ENCODE data around the gene C1QTNF8. TPM values are rescaled to one million over a fixed set of nuclear protein-coding genes. Genes with fewer than 3 reads are reported as not detected.

C1QTNF8 gene
- total RNA-seq: not detected

GRCh38 chr16:1096169-1097082 is at the start of gene C1QTNF8:
TSS of gene C1QTNF8 (minus strand) at chr16:1096244. CDS start at chr16:1094922, 1,322 bp downstream.
- H3K27me3 Mint-ChIP-seq (ENCODE audit: low read depth): no peaks in the 10 kb centered on the region
- peaks cover 2 to 7% of the 10 kb centered on the region in 2 donors for H3K9me3 Mint-ChIP-seq
- DNase-seq (no peak), ATAC-seq (replicated peaks in 1 of 2) (no peak)
- peaks cover 2 to 8% of the 10 kb centered on the region in 2 donors for H3K36me3 Mint-ChIP-seq (ENCODE audit: insufficient read depth in 2 of 2)
- no peaks in the 10 kb centered on the region for H3K4me1 Mint-ChIP-seq (ENCODE audit: low read depth)
- no peak within 1 kb of the TSS for H3K4me3 Mint-ChIP-seq
- H3K27ac Mint-ChIP-seq: no peak within 1 kb of the TSS

- H3K4me3 Mint-ChIP-seq: no peak overlapping the region
- H3K36me3 Mint-ChIP-seq (ENCODE audit: insufficient read depth in 2 of 2): peaks cover 0 to 1% of the 10 kb centered on the region in 2 donors
- no peak overlapping the region for H3K27ac Mint-ChIP-seq
- no peaks in the 10 kb centered on the region for H3K27me3 Mint-ChIP-seq (ENCODE audit: low read depth)
- H3K9me3 Mint-ChIP-seq: peaks cover 0 to 3% of the 10 kb centered on the region in 2 donors
- ATAC-seq (replicated peaks in 1 of 2): no peak
- peaks cover 1% of the 10 kb centered on the region for H3K4me1 Mint-ChIP-seq (ENCODE audit: low read depth)
- DNase-seq: no peak
Measured at GRCh38 chr16:1145383-1146100, 49.5 kb upstream of the C1QTNF8 start.

GRCh38 chr16:1144476-1145382 is 48.7 kb upstream of the C1QTNF8 start:
- ATAC-seq (replicated peaks in 1 of 2) (no peak), DNase-seq (no peak)
- no peaks in the 10 kb centered on the region for H3K27me3 Mint-ChIP-seq (ENCODE audit: low read depth)
- no peak overlapping the region for H3K4me3 Mint-ChIP-seq
- H3K9me3 Mint-ChIP-seq: peaks cover 0 to 3% of the 10 kb centered on the region in 2 donors
- H3K36me3 Mint-ChIP-seq (ENCODE audit: insufficient read depth in 2 of 2): peaks cover 0 to 1% of the 10 kb centered on the region in 2 donors
- H3K27ac Mint-ChIP-seq: no peak overlapping the region
- no peaks in the 10 kb centered on the region for H3K4me1 Mint-ChIP-seq (ENCODE audit: low read depth)

- peaks cover 0 to 3% of the 10 kb centered on the region in 2 donors for H3K9me3 Mint-ChIP-seq
- H3K4me3 Mint-ChIP-seq: no peak overlapping the region
- peaks cover 0 to 1% of the 10 kb centered on the region in 2 donors for H3K36me3 Mint-ChIP-seq (ENCODE audit: insufficient read depth in 2 of 2)
- H3K27ac Mint-ChIP-seq: no peak overlapping the region
- no peaks in the 10 kb centered on the region for H3K4me1 Mint-ChIP-seq (ENCODE audit: low read depth)
- DNase-seq (no peak), ATAC-seq (replicated peaks in 1 of 2) (no peak)
- H3K27me3 Mint-ChIP-seq (ENCODE audit: low read depth): no peaks in the 10 kb centered on the region
Measured at GRCh38 chr16:1143761-1144450, 47.9 kb upstream of the C1QTNF8 start.

- H3K4me3 Mint-ChIP-seq: no peak overlapping the region
- no peaks in the 10 kb centered on the region for H3K4me1 Mint-ChIP-seq (ENCODE audit: low read depth)
- peaks cover 0 to 1% of the 10 kb centered on the region in 2 donors for H3K36me3 Mint-ChIP-seq (ENCODE audit: insufficient read depth in 2 of 2)
Measured at GRCh38 chr16:1142911-1143310, 46.9 kb upstream of the C1QTNF8 start.

GRCh38 chr16:1141716-1142115 is 45.7 kb upstream of the C1QTNF8 start:
- H3K27ac Mint-ChIP-seq: no peak overlapping the region
- no peak overlapping the region for H3K4me3 Mint-ChIP-seq
- H3K9me3 Mint-ChIP-seq: no peaks in the 10 kb centered on the region
- H3K27me3 Mint-ChIP-seq (ENCODE audit: low read depth): no peaks in the 10 kb centered on the region
- H3K36me3 Mint-ChIP-seq (ENCODE audit: insufficient read depth in 2 of 2): no peaks in the 10 kb centered on the region
- DNase-seq: no peak
- ATAC-seq (replicated peaks in 1 of 2): no peak
- H3K4me1 Mint-ChIP-seq (ENCODE audit: low read depth): no peaks in the 10 kb centered on the region

More at GRCh38 chr16:1142911-1143310, 46.9 kb upstream of the C1QTNF8 start:
- H3K27me3 Mint-ChIP-seq (ENCODE audit: low read depth): no peaks in the 10 kb centered on the region
- H3K27ac Mint-ChIP-seq: no peak overlapping the region
- no peak for ATAC-seq (replicated peaks in 1 of 2)
- no peak for DNase-seq
- peaks cover 0 to 3% of the 10 kb centered on the region in 2 donors for H3K9me3 Mint-ChIP-seq

- Mint-ChIP-seq H3K4me1 (ENCODE audit: low read depth) (no peaks in the 10 kb centered on the region), H3K27ac (no peak overlapping the region), H3K36me3 (ENCODE audit: insufficient read depth in 2 of 2) (no peaks in the 10 kb centered on the region), H3K4me3 (no peak overlapping the region), H3K27me3 (ENCODE audit: low read depth) (no peaks in the 10 kb centered on the region), H3K9me3 (no peaks in the 10 kb centered on the region)
- no peak for DNase-seq
- no peak for ATAC-seq (replicated peaks in 1 of 2)
Measured at GRCh38 chr16:1141191-1141590, 45.1 kb upstream of the C1QTNF8 start.

- no peak for DNase-seq
- Mint-ChIP-seq H3K36me3 (ENCODE audit: insufficient read depth in 2 of 2) (no peaks in the 10 kb centered on the region), H3K4me3 (no peak overlapping the region), H3K27ac (no peak overlapping the region), H3K27me3 (ENCODE audit: low read depth) (no peaks in the 10 kb centered on the region), H3K4me1 (ENCODE audit: low read depth) (no peaks in the 10 kb centered on the region), H3K9me3 (no peaks in the 10 kb centered on the region)
- ATAC-seq (replicated peaks in 1 of 2): no peak
Measured at GRCh38 chr16:1140582-1141162, 44.6 kb upstream of the C1QTNF8 start.

GRCh38 chr16:1137604-1138003 is 41.6 kb upstream of the C1QTNF8 start:
- ATAC-seq (replicated peaks in 1 of 2): no peak
- no peak overlapping the region for H3K4me3 Mint-ChIP-seq
- H3K4me1 Mint-ChIP-seq (ENCODE audit: low read depth): no peaks in the 10 kb centered on the region
- DNase-seq: no peak
- no peak overlapping the region for H3K27ac Mint-ChIP-seq
- no peaks in the 10 kb centered on the region for H3K27me3 Mint-ChIP-seq (ENCODE audit: low read depth)
- no peaks in the 10 kb centered on the region for H3K9me3 Mint-ChIP-seq
- no peaks in the 10 kb centered on the region for H3K36me3 Mint-ChIP-seq (ENCODE audit: insufficient read depth in 2 of 2)

- Mint-ChIP-seq H3K36me3 (ENCODE audit: insufficient read depth in 2 of 2) (no peaks in the 10 kb centered on the region), H3K27me3 (ENCODE audit: low read depth) (no peaks in the 10 kb centered on the region), H3K9me3 (no peaks in the 10 kb centered on the region), H3K4me3 (no peak overlapping the region), H3K27ac (no peak overlapping the region), H3K4me1 (ENCODE audit: low read depth) (no peaks in the 10 kb centered on the region)
- ATAC-seq (replicated peaks in 1 of 2) (no peak), DNase-seq (no peak)
Measured at GRCh38 chr16:1135459-1135825, 39.4 kb upstream of the C1QTNF8 start.

GRCh38 chr16:1134776-1135458 is 38.9 kb upstream of the C1QTNF8 start:
- Mint-ChIP-seq H3K4me3 (no peak overlapping the region), H3K4me1 (ENCODE audit: low read depth) (no peaks in the 10 kb centered on the region), H3K9me3 (no peaks in the 10 kb centered on the region), H3K27ac (no peak overlapping the region), H3K36me3 (ENCODE audit: insufficient read depth in 2 of 2) (no peaks in the 10 kb centered on the region), H3K27me3 (ENCODE audit: low read depth) (no peaks in the 10 kb centered on the region)
- no peak for DNase-seq
- no peak for ATAC-seq (replicated peaks in 1 of 2)

All from activated T-cell treated with anti-CD3 and anti-CD28 coated beads, Interleukin-2, amount 50 U/mL, for 72 hours (primary cell).